Thoracic aorta (tissue), 2 donors: ENCODE results near the gene UFSP1. TPM values are rescaled to one million over a fixed set of nuclear protein-coding genes. Genes with fewer than 3 reads are reported as not detected.
A peak's percentile ranks its signal among the peaks of the same experiment; 100 is the strongest.

Experiments
- ATAC-seq: fragments of 150-250 bp; one replicate; pipeline ENCODE4 v1.8.0; 2017; ENCODE audit warnings: low read depth; ENCODE audit not compliant: insufficient number of reproducible peaks, low FRiP score
- DNase-seq: peaks from one replicate; pipeline ENCODE4 v3.0.0-alpha.2; 2020; ENCODE audit warnings: low spot score
- H3K27ac ChIP-seq, 2 donors: fragments of 200-600 bp; sonication (generic); 1 replicate in 1 of 2; 2 replicates in 1 of 2; pipeline ENCODE4 v1.5.1; 2016; ENCODE audit warnings: mild to moderate bottlenecking in 2 of 2, moderate library complexity in 2 of 2
- H3K27me3 ChIP-seq: fragments of 200-600 bp; sonication (generic); replicated peaks from 2 replicates; pipeline ENCODE4 v1.6.0; 2016; ENCODE audit warnings: mild to moderate bottlenecking; ENCODE audit not compliant: insufficient read depth
- H3K36me3 ChIP-seq: fragments of 200-600 bp; sonication (generic); one replicate; pipeline ENCODE4 v1.5.1; 2016
- H3K4me1 ChIP-seq, 2 donors: fragments of 200-600 bp; sonication (generic); 1 replicate in 1 of 2; 2 replicates in 1 of 2; pipeline versions ENCODE4 v1.5.1 to v1.6.0; 2016; ENCODE audit warnings: low read depth in 2 of 2, mild to moderate bottlenecking in 1 of 2; ENCODE audit not compliant: control insufficient read depth in 1 of 2
- H3K4me3 ChIP-seq: fragments of 200-600 bp; sonication (generic); 2 replicates; pipeline ENCODE4 v1.5.1; 2016; ENCODE audit warnings: mild to moderate bottlenecking
- H3K9me3 ChIP-seq: fragments of 200-600 bp; sonication (generic); 2 replicates; pipeline ENCODE4 v1.5.1; 2016
- CTCF ChIP-seq: fragments of 200-600 bp; sonication (generic); IDR thresholded peaks from one replicate; pipeline ENCODE4 v1.5.1; 2019; ENCODE audit warnings: antibody characterized with exemption
- total RNA-seq, 2 donors: library from RNA; depleted of rRNA; stranded (reverse); fragments of >200 nt; gene quantifications; one replicate each; pipeline versions ENCODE4 v1.1.0 to v1.2.3, GENCODE V29; 2016

The UFSP1 gene
- total RNA-seq, 2 donors from 2014 or later, result 2.7 to 4.1 TPM

- ATAC-seq (no peak), DNase-seq (no peak)
- Histone ChIP-seq H3K27ac (peak overlapping the region; percentile 92 to 96), H3K27me3 (no peaks in the 10 kb centered on the region), H3K4me3 (peak overlapping the region; percentile 94), H3K9me3 (no peaks in the 10 kb centered on the region), H3K4me1 (peaks cover 21 to 48% of the 10 kb centered on the region in 2 donors), H3K36me3 (peaks cover 32% of the 10 kb centered on the region)
- TF ChIP-seq CTCF, result no peak
These were observed 15.8 kb downstream of the UFSP1 start for GRCh38 chr7:100873599-100874299.

- Histone ChIP-seq H3K27ac (peak overlapping the region; percentile 98 to 99), H3K27me3 (no peaks in the 10 kb centered on the region), H3K36me3 (peaks cover 25% of the 10 kb centered on the region), H3K9me3 (no peaks in the 10 kb centered on the region), H3K4me3 (peak overlapping the region; percentile 94), H3K4me1 (peaks cover 8 to 31% of the 10 kb centered on the region in 2 donors)
- DNase-seq, result no peak
- no peak for ATAC-seq
- TF ChIP-seq CTCF, result no peak
These were observed 21.6 kb downstream of the UFSP1 start for GRCh38 chr7:100867776-100868485.

GRCh38 chr7:100867040-100867775, 22.3 kb downstream of the UFSP1 start, which contains the start of gene TRIP6:
TRIP6 (plus strand) TSS chr7:100867387; CDS start chr7:100867498, 111 bp downstream.
- no peaks in the 10 kb centered on the region for H3K9me3 ChIP-seq
- H3K4me3 ChIP-seq, result peak within 1 kb of the TSS; percentile 94
- no peak for TF ChIP-seq CTCF
- peak; percentile 83 for ATAC-seq
- H3K4me1 ChIP-seq, result peaks cover 8 to 31% of the 10 kb centered on the region in 2 donors
- no peaks in the 10 kb centered on the region for H3K27me3 ChIP-seq
- H3K36me3 ChIP-seq, result peaks cover 17% of the 10 kb centered on the region
- peak; percentile 73 for DNase-seq
- peak within 1 kb of the TSS; percentile 98 to 99 for H3K27ac ChIP-seq

GRCh38 chr7:100866729-100867039, 22.8 kb downstream of the UFSP1 start:
- Histone ChIP-seq H3K27ac (peak overlapping the region; percentile 98 to 99), H3K9me3 (no peaks in the 10 kb centered on the region), H3K4me1 (peaks cover 8 to 31% of the 10 kb centered on the region in 2 donors), H3K4me3 (peak overlapping the region; percentile 94), H3K27me3 (no peaks in the 10 kb centered on the region), H3K36me3 (peaks cover 14% of the 10 kb centered on the region)
- DNase-seq, result no peak
- ATAC-seq, result no peak
- no peak for TF ChIP-seq CTCF
